ENCODE measurements around the gene RAB40C. TPM values are rescaled to one million over a fixed set of nuclear protein-coding genes. Genes with fewer than 3 reads are reported as not detected.

Gene RAB40C
- total RNA-seq, 1 experiment from 2014 or later: 19.9 TPM

- POLR2A ChIA-PET (ENCODE audit: low non-redundant PET): no interaction called here
- TF ChIP-seq CTCF (conservative IDR thresholded peaks at IDR 0.05; ENCODE audit: low read depth, low read length) (no peak), EZH2 (IDR thresholded peaks at IDR 0.05; ENCODE audit: borderline replicate concordance, low read depth, low read length, poor library complexity, severe bottlenecking) (no peak)
- CTCF ChIA-PET: no interaction called here
- H3K4me1 ChIP-seq (ENCODE audit: insufficient read depth, low read length, poor library complexity, severe bottlenecking): peaks cover 13% of the 10 kb centered on the region
- BruUV-seq (replicated peaks): no TSS peak
- H3K27ac ChIP-seq (ENCODE audit: low read depth, low read length, poor library complexity, severe bottlenecking): no peak overlapping the region
- H3K4me3 ChIP-seq (ENCODE audit: low read depth, low read length, poor library complexity, severe bottlenecking): no peak overlapping the region
- peaks cover 43% of the 10 kb centered on the region for H3K36me3 ChIP-seq (ENCODE audit: insufficient read depth, low read length, poor library complexity, severe bottlenecking)
- no peaks in the 10 kb centered on the region for H3K27me3 ChIP-seq (replicated peaks; ENCODE audit: insufficient read depth, low read depth, low read length, poor library complexity)
- H3K9me3 ChIP-seq (ENCODE audit: low read depth, low read length, poor library complexity, severe bottlenecking): no peaks in the 10 kb centered on the region
- no peak for DNase-seq (ENCODE audit: low spot score)
- intact Hi-C loops (cut with micrococcal nuclease; ENCODE audit: unreplicated experiment): no loop called here
Observed at GRCh38 chr16:674214-674881, 84.5 kb downstream of the RAB40C start.

GRCh38 chr16:674968-675883 lies 85.4 kb downstream of the RAB40C start, which contains the start of gene RHBDL1:
RHBDL1 (plus strand) TSS chr16:675671; CDS start chr16:675791, 120 bp downstream.
- POLR2A ChIA-PET (ENCODE audit: low non-redundant PET): no interaction called here
- CTCF ChIA-PET: interaction anchor here (0.6 kb wide), 1 partner anchor 174 kb away, joined by 9 read pairs; no protein-coding TSS in a partner anchor
- no peaks in the 10 kb centered on the region for H3K9me3 ChIP-seq (ENCODE audit: low read depth, low read length, poor library complexity, severe bottlenecking)
- no peaks in the 10 kb centered on the region for H3K27me3 ChIP-seq (replicated peaks; ENCODE audit: insufficient read depth, low read depth, low read length, poor library complexity)
- DNase-seq (ENCODE audit: low spot score): peak; percentile 69
- H3K27ac ChIP-seq (ENCODE audit: low read depth, low read length, poor library complexity, severe bottlenecking): no peak within 1 kb of the TSS
- no TSS peak for BruUV-seq (replicated peaks)
- peaks cover 16% of the 10 kb centered on the region for H3K4me1 ChIP-seq (ENCODE audit: insufficient read depth, low read length, poor library complexity, severe bottlenecking)
- H3K36me3 ChIP-seq (ENCODE audit: insufficient read depth, low read length, poor library complexity, severe bottlenecking): peaks cover 34% of the 10 kb centered on the region
- intact Hi-C loops (cut with micrococcal nuclease; ENCODE audit: unreplicated experiment): no loop called here
- peak within 1 kb of the TSS; percentile 43 for H3K4me3 ChIP-seq (ENCODE audit: low read depth, low read length, poor library complexity, severe bottlenecking)
- no peak for TF ChIP-seq CTCF (conservative IDR thresholded peaks at IDR 0.05; ENCODE audit: low read depth, low read length)
- TF ChIP-seq EZH2 (IDR thresholded peaks at IDR 0.05; ENCODE audit: borderline replicate concordance, low read depth, low read length, poor library complexity, severe bottlenecking): no peak

- no peak for TF ChIP-seq CTCF (conservative IDR thresholded peaks at IDR 0.05; ENCODE audit: low read depth, low read length)
- TF ChIP-seq EZH2 (IDR thresholded peaks at IDR 0.05; ENCODE audit: borderline replicate concordance, low read depth, low read length, poor library complexity, severe bottlenecking): no peak
- ChIA-PET POLR2A (ENCODE audit: low non-redundant PET) (no interaction called here), CTCF (interaction anchor here (0.6 kb wide), 1 partner anchor 64 kb away, joined by 5 read pairs; no protein-coding TSS in a partner anchor)
- no peaks in the 10 kb centered on the region for H3K27me3 ChIP-seq (replicated peaks; ENCODE audit: insufficient read depth, low read depth, low read length, poor library complexity)
- H3K4me1 ChIP-seq (ENCODE audit: insufficient read depth, low read length, poor library complexity, severe bottlenecking): peaks cover 18% of the 10 kb centered on the region
- no peak overlapping the region for H3K27ac ChIP-seq (ENCODE audit: low read depth, low read length, poor library complexity, severe bottlenecking)
- peak overlapping the region; percentile 43 for H3K4me3 ChIP-seq (ENCODE audit: low read depth, low read length, poor library complexity, severe bottlenecking)
- DNase-seq (ENCODE audit: low spot score): no peak
- H3K36me3 ChIP-seq (ENCODE audit: insufficient read depth, low read length, poor library complexity, severe bottlenecking): peaks cover 26% of the 10 kb centered on the region
- no peaks in the 10 kb centered on the region for H3K9me3 ChIP-seq (ENCODE audit: low read depth, low read length, poor library complexity, severe bottlenecking)
- intact Hi-C loops (cut with micrococcal nuclease; ENCODE audit: unreplicated experiment): no loop called here
- no TSS peak for BruUV-seq (replicated peaks)
Observed at GRCh38 chr16:675884-676564, 86.2 kb downstream of the RAB40C start.
